Measurements from ENCODE around the gene ZDHHC14. TPM values are rescaled to one million over a fixed set of nuclear protein-coding genes. Genes with fewer than 3 reads are reported as not detected.
"Not testable (repeated sequence)": the region's sequence is repeated elsewhere in the genome, so short reads cannot be mapped to it uniquely, and the experiment has no call there.

ZDHHC14 gene
- total RNA-seq, 2 donors from 2014 or later: 53.3 to 66.2 TPM

- Histone ChIP-seq H3K4me3 (no peak overlapping the region), H3K27me3 (replicated peaks; ENCODE audit: insufficient read depth) (no peaks in the 10 kb centered on the region), H3K9me3 (no peaks in the 10 kb centered on the region), H3K27ac (no peak overlapping the region), H3K4me1 (replicated peaks) (no peaks in the 10 kb centered on the region), H3K36me3 (no peaks in the 10 kb centered on the region)
- no peak for TF ChIP-seq POLR2A (IDR thresholded peaks at IDR 0.05)
- DNase-seq (ENCODE audit: low spot score): no peak
- 95% methylated on average over 5 of the region's 5 CpGs for WGBS
- intact Hi-C loops (cut with DNase I): no loop called here
Measured at GRCh38 chr6:157574851-157575424, 193.9 kb downstream of the ZDHHC14 start.

- intact Hi-C loops (cut with DNase I): no loop called here
- TF ChIP-seq POLR2A (IDR thresholded peaks at IDR 0.05): no peak
- no peak for TF ChIP-seq CTCF (IDR thresholded peaks at IDR 0.05)
- TF ChIP-seq POLR2AphosphoS5 (IDR thresholded peaks at IDR 0.05): no peak
- no peaks in the 10 kb centered on the region for H3K36me3 ChIP-seq
- DNase-seq (ENCODE audit: low spot score): no peak
- H3K27me3 ChIP-seq (replicated peaks; ENCODE audit: insufficient read depth): no peaks in the 10 kb centered on the region
- H3K27ac ChIP-seq: no peak overlapping the region
- no peak overlapping the region for H3K4me3 ChIP-seq
- H3K9me3 ChIP-seq: no peaks in the 10 kb centered on the region
- 88% methylated on average over 9 of the region's 9 CpGs for WGBS
- no peaks in the 10 kb centered on the region for H3K4me1 ChIP-seq (replicated peaks)
Measured at GRCh38 chr6:157575436-157576145, 194.6 kb downstream of the ZDHHC14 start.

- H3K9me3 ChIP-seq; DNase-seq (ENCODE audit: low spot score); H3K36me3 ChIP-seq; H3K27me3 ChIP-seq (replicated peaks; ENCODE audit: insufficient read depth); H3K27ac ChIP-seq; H3K4me3 ChIP-seq; intact Hi-C loops (cut with DNase I); H3K4me1 ChIP-seq (replicated peaks): not testable (repeated sequence)
Measured at GRCh38 chr6:157576991-157577390, 196.0 kb downstream of the ZDHHC14 start.

GRCh38 chr6:157578527-157578926 is 197.5 kb downstream of the ZDHHC14 start:
- H3K9me3 ChIP-seq; H3K4me3 ChIP-seq; DNase-seq (ENCODE audit: low spot score); H3K4me1 ChIP-seq (replicated peaks); H3K27ac ChIP-seq; intact Hi-C loops (cut with DNase I); H3K36me3 ChIP-seq; H3K27me3 ChIP-seq (replicated peaks; ENCODE audit: insufficient read depth): not testable (repeated sequence)
- 97% methylated on average over 2 of the region's 2 CpGs for WGBS

GRCh38 chr6:157579467-157580031 is 198.6 kb downstream of the ZDHHC14 start:
- 43% methylated on average over 3 of the region's 3 CpGs for WGBS
- Histone ChIP-seq H3K27ac (peak overlapping the region; percentile 26 to 63), H3K4me1 (replicated peaks) (no peaks in the 10 kb centered on the region), H3K27me3 (replicated peaks; ENCODE audit: insufficient read depth) (no peaks in the 10 kb centered on the region), H3K4me3 (no peak overlapping the region), H3K36me3 (no peaks in the 10 kb centered on the region), H3K9me3 (no peaks in the 10 kb centered on the region)
- TF ChIP-seq POLR2AphosphoS5 (IDR thresholded peaks at IDR 0.05) (peak; percentile 41), CTCF (IDR thresholded peaks at IDR 0.05) (no peak), POLR2A (IDR thresholded peaks at IDR 0.05) (no peak)
- intact Hi-C loops (cut with DNase I): no loop called here
- peak; percentile 31 for DNase-seq (ENCODE audit: low spot score)

- no peaks in the 10 kb centered on the region for H3K27me3 ChIP-seq (replicated peaks; ENCODE audit: insufficient read depth)
- no peak overlapping the region for H3K4me3 ChIP-seq
- H3K4me1 ChIP-seq (replicated peaks): no peaks in the 10 kb centered on the region
- WGBS: 100% methylated on average over 2 of the region's 3 CpGs
- TF ChIP-seq POLR2AphosphoS5 (IDR thresholded peaks at IDR 0.05): no peak
- no peak for TF ChIP-seq POLR2A (IDR thresholded peaks at IDR 0.05)
- no peak for TF ChIP-seq CTCF (IDR thresholded peaks at IDR 0.05)
- no peaks in the 10 kb centered on the region for H3K36me3 ChIP-seq
- intact Hi-C loops (cut with DNase I): no loop called here
- no peaks in the 10 kb centered on the region for H3K9me3 ChIP-seq
- no peak for DNase-seq (ENCODE audit: low spot score)
- H3K27ac ChIP-seq: no peak overlapping the region
Measured at GRCh38 chr6:157584036-157584435, 203.0 kb downstream of the ZDHHC14 start.

Data from prostate gland (tissue), 2 donors.